ENCODE data around the gene C17orf50. TPM values are rescaled to one million over a fixed set of nuclear protein-coding genes. Genes with fewer than 3 reads are reported as not detected.

Gene C17orf50
- polyA plus RNA-seq, 1 donor (not counting 4 experiments of a cell fraction or from before 2014, with no cell fraction given): not detected

DNA sequence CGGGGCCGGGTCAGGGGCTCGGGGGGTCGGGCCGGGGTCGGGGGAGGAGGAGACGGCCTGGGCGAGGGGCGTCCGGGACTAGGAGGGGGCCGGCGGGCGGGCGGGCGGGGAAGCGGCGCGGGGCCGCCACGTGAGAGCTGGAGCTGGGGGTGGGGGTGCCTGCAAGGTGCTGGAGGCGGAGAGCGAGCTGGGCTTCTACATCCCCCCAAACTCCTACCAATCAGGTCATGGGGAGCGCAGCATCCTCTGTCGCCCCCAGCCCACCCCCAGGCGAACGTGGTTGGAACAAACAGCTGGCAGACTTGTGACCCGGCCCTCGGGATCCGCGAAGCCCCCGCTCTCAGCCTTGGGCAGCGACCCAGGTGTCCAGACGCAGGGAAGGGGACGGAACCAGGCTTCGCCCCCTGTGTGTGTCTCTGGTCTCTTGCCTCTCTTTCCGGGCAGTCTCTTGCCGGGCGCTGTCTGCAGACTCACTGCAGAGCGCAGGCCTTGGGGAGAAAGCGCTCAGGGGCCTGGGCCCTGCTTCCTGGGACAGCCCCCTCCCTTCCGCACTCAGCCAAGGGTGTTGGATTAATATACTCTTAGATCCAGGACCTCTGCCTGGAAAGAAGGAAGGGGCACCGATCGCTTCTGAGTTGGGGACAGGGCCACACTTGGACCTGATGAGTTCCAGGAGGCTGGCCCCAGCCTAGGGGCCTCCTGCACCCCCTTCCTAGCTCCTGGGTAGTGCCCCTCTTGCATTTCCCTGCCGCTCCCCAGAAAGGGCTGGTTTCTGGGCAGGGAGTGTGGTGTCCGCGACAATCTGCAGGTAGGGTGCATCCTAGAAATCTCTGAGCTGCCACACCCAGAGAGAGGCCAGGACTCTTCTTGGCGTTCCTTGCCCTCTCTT lies 28.5 kb upstream of the C17orf50 start:
- no peak for FAIRE-seq
- Histone ChIP-seq H3K79me2 (ENCODE audit: control insufficient read depth, insufficient read depth, low read length) (no peaks in the 10 kb centered on the region), H3K9me3 (ENCODE audit: control insufficient read depth, low read depth, low read length) (no peaks in the 10 kb centered on the region), H3K27me3 (ENCODE audit: control insufficient read depth, extremely low read depth, insufficient read depth, low read length) (peaks cover 10% of the 10 kb centered on the region), H3K27ac (ENCODE audit: control insufficient read depth, insufficient read depth, low read length) (no peak overlapping the region), H3K4me2 (ENCODE audit: control insufficient read depth, extremely low read depth, insufficient read depth, low read depth, low read length) (no peak overlapping the region), H2AFZ (ENCODE audit: control insufficient read depth, low read length) (no peak overlapping the region), H3K4me1 (ENCODE audit: control insufficient read depth, extremely low read depth, insufficient read depth, low read length) (peaks cover 5% of the 10 kb centered on the region), H3K9me1 (ENCODE audit: control insufficient read depth, extremely low read depth, insufficient read depth, low read length) (no peaks in the 10 kb centered on the region), H3K4me3 (ENCODE audit: control insufficient read depth in 2 of 3, extremely low read depth in 1 of 3, insufficient read depth in 2 of 3, low read depth in 1 of 3, low read length in 3 of 3) (no peak overlapping the region), H4K20me1 (ENCODE audit: control insufficient read depth, extremely low read depth, insufficient read depth, low read length) (no peaks in the 10 kb centered on the region), H3K9ac (ENCODE audit: control insufficient read depth, extremely low read depth, insufficient read depth, low read length) (no peak overlapping the region), H3K36me3 (ENCODE audit: control insufficient read depth in 2 of 2, extremely low read depth in 1 of 2, insufficient read depth in 2 of 2, low read length in 2 of 2) (peaks cover 0 to under 1% of the 10 kb centered on the region in 2 experiments)
- no peak for DNase-seq (ENCODE audit: low read depth, low spot score)
- peak; percentile 88 for TF ChIP-seq EZH2 (IDR thresholded peaks at IDR 0.05; ENCODE audit: low read length)
- TF ChIP-seq, protein P1, sequence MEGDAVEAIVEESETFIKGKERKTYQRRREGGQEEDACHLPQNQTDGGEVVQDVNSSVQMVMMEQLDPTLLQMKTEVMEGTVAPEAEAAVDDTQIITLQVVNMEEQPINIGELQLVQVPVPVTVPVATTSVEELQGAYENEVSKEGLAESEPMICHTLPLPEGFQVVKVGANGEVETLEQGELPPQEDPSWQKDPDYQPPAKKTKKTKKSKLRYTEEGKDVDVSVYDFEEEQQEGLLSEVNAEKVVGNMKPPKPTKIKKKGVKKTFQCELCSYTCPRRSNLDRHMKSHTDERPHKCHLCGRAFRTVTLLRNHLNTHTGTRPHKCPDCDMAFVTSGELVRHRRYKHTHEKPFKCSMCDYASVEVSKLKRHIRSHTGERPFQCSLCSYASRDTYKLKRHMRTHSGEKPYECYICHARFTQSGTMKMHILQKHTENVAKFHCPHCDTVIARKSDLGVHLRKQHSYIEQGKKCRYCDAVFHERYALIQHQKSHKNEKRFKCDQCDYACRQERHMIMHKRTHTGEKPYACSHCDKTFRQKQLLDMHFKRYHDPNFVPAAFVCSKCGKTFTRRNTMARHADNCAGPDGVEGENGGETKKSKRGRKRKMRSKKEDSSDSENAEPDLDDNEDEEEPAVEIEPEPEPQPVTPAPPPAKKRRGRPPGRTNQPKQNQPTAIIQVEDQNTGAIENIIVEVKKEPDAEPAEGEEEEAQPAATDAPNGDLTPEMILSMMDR (optimal IDR thresholded peaks at IDR 0.05 in 1 of 3, IDR thresholded peaks at IDR 0.05 in 1 of 3, conservative IDR thresholded peaks at IDR 0.05 in 1 of 3; ENCODE audit: extremely low read depth in 1 of 3, insufficient read depth in 2 of 3, low read length in 3 of 3): no peak
- dilution Hi-C loops (cut with MboI; ENCODE audit: extremely low pct_ligation_motif_present, low sequenced_read_pairs): no loop called here

DNA sequence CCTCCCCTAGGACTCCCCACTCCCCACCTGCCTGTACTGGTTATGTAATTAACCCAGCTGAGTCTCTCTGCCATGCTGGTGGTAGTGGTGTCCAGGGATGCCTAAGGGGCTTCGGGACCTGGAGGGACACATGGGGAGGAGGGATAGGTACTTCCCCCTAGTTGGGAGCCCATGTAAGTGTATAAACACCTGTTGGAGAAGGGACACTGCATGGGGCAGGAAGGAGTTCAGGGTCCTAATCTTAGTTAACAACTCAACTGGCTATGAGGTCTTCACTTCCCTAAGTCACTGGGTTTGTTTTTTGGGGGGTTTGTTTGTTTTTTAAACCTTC lies 27.9 kb upstream of the C17orf50 start:
- no peak overlapping the region for H3K4me2 ChIP-seq (ENCODE audit: control insufficient read depth, extremely low read depth, insufficient read depth, low read depth, low read length)
- dilution Hi-C loops (cut with MboI; ENCODE audit: extremely low pct_ligation_motif_present, low sequenced_read_pairs): no loop called here
- H3K4me3 ChIP-seq (ENCODE audit: control insufficient read depth in 2 of 3, extremely low read depth in 1 of 3, insufficient read depth in 2 of 3, low read depth in 1 of 3, low read length in 3 of 3): no peak overlapping the region
- no peaks in the 10 kb centered on the region for H4K20me1 ChIP-seq (ENCODE audit: control insufficient read depth, extremely low read depth, insufficient read depth, low read length)
- no peak overlapping the region for H2AFZ ChIP-seq (ENCODE audit: control insufficient read depth, low read length)
- H3K9me1 ChIP-seq (ENCODE audit: control insufficient read depth, extremely low read depth, insufficient read depth, low read length): no peaks in the 10 kb centered on the region
- peaks cover 5% of the 10 kb centered on the region for H3K4me1 ChIP-seq (ENCODE audit: control insufficient read depth, extremely low read depth, insufficient read depth, low read length)
- H3K27ac ChIP-seq (ENCODE audit: control insufficient read depth, insufficient read depth, low read length): no peak overlapping the region
- TF ChIP-seq, protein P1 (optimal IDR thresholded peaks at IDR 0.05 in 1 of 3, IDR thresholded peaks at IDR 0.05 in 1 of 3, conservative IDR thresholded peaks at IDR 0.05 in 1 of 3; ENCODE audit: extremely low read depth in 1 of 3, insufficient read depth in 2 of 3, low read length in 3 of 3): no peak
- no peak for TF ChIP-seq EZH2 (IDR thresholded peaks at IDR 0.05; ENCODE audit: low read length)
- no peaks in the 10 kb centered on the region for H3K36me3 ChIP-seq (ENCODE audit: control insufficient read depth in 2 of 2, extremely low read depth in 1 of 2, insufficient read depth in 2 of 2, low read length in 2 of 2)
- H3K9me3 ChIP-seq (ENCODE audit: control insufficient read depth, low read depth, low read length): no peaks in the 10 kb centered on the region
- DNase-seq (ENCODE audit: low read depth, low spot score) (no peak), FAIRE-seq (no peak)
- H3K79me2 ChIP-seq (ENCODE audit: control insufficient read depth, insufficient read depth, low read length): no peaks in the 10 kb centered on the region
- no peak overlapping the region for H3K9ac ChIP-seq (ENCODE audit: control insufficient read depth, extremely low read depth, insufficient read depth, low read length)
- peaks cover 10% of the 10 kb centered on the region for H3K27me3 ChIP-seq (ENCODE audit: control insufficient read depth, extremely low read depth, insufficient read depth, low read length)
